Peyer's patch (tissue), 4 donors: Measurements from ENCODE around the gene STIL.

Source experiments
- POLR2A ChIP-seq, 2 donors: fragments of 450-650 bp; IDR thresholded peaks; one replicate each; pipeline ENCODE4 v1.5.1; 2017; ENCODE audit warnings: antibody characterized with exemption in 2 of 2, mild to moderate bottlenecking in 2 of 2, moderate library complexity in 2 of 2
- TF ChIP-seq, protein P1 (sequence below), 6 experiments: fragments of 450-650 bp in 4 of 6; fragments of 200-600 bp in 2 of 6; sonication (generic) in 1 of 6; IDR thresholded peaks; one replicate each; pipeline ENCODE4 v1.5.1; 2017 to 2019; ENCODE audit warnings: antibody characterized with exemption in 6 of 6, mild to moderate bottlenecking in 3 of 6, moderate library complexity in 1 of 6

DNA sequence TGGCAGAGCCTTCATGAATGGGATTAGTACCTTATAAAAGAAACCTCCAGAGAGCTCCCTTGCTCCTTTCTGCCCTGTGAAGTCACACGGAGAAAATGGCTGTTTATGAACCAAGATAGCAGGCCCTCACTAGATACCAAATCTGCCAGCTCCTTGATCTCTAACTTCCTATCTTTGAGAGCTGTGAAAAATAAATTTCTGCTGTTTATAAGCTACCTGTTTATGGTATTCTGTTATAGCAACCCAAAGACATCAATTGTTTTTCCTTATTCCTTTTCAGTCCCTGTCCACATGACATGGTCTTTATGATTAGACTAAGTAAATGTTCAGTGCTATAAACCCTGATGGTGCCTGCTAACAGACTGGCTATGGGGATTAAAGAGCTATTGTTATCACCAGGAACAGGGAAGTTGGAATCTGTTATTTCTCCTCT is 9.7 kb upstream of the STIL start:
- TF ChIP-seq, protein P1, sequence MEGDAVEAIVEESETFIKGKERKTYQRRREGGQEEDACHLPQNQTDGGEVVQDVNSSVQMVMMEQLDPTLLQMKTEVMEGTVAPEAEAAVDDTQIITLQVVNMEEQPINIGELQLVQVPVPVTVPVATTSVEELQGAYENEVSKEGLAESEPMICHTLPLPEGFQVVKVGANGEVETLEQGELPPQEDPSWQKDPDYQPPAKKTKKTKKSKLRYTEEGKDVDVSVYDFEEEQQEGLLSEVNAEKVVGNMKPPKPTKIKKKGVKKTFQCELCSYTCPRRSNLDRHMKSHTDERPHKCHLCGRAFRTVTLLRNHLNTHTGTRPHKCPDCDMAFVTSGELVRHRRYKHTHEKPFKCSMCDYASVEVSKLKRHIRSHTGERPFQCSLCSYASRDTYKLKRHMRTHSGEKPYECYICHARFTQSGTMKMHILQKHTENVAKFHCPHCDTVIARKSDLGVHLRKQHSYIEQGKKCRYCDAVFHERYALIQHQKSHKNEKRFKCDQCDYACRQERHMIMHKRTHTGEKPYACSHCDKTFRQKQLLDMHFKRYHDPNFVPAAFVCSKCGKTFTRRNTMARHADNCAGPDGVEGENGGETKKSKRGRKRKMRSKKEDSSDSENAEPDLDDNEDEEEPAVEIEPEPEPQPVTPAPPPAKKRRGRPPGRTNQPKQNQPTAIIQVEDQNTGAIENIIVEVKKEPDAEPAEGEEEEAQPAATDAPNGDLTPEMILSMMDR (IDR thresholded peaks at IDR 0.05), result no peak
- no peak for TF ChIP-seq POLR2A (IDR thresholded peaks at IDR 0.05)
